GM19328 (cell line): ENCODE results near the gene ANKMY1.

Experiments
- ATAC-seq: cut with Tn5 transposase; IDR thresholded peaks from one replicate; pipeline ENCODE4 v1.9.1; 2021; ENCODE audit warnings: mild to moderate bottlenecking, moderate library complexity; ENCODE audit not compliant: unreplicated experiment

ANKMY1 gene

GRCh38 chr2:240579771-240580614 is 22.2 kb upstream of the ANKMY1 start:
- ATAC-seq: no peak

DNA sequence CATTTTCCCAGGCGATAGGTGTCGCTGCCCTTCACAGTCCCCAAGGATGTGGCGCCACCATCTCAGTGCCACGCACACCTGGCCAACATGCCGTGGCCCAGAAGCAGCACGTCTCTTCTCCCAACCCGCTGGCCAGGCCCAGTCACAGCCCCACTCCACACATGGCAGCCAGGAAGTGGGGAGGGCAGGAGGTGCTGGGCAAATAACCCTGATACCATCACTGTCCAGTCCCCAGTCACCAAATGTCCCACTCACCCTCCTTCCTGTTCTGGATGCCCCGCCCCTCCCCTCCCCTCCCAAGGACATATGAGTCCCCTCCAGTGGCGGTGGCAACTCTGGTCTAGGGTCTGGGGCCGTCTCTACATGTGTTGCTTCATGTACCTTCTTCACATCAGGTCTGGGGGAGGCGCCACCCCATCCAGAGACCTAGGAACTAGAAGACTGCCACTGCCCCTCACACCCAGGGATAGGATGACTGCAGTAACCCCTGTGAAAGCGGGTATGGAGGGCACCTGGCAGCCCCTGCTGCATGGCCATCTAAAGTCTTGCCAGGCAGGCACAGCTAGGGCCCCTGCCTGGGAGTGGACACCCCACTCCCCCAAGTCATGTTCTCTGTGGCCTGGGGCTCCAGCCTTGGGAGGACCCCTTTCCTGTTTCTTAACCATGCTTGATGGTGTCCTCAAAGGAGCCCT is 21.4 kb upstream of the ANKMY1 start:
- ATAC-seq: no peak

DNA sequence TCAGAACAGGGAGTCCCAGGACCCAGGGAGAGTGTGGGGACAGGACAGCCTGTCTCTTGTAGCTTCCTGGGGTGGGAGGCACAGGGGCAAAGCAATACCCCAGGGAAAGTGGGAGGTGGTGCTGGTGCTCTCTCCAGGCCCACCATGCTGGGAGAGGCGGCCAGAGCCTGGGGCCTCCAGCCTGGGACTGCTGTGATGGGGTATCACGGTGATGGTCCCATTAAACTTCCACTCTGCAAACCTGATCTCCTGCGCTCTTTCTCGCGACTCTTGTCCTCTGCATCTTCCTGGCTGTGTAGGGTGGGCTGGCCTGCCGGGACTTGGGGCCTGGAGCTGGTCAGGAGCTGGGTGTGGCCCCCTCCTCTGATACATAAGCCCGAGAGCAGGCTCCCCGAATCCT is 20.7 kb upstream of the ANKMY1 start:
- no peak for ATAC-seq

DNA sequence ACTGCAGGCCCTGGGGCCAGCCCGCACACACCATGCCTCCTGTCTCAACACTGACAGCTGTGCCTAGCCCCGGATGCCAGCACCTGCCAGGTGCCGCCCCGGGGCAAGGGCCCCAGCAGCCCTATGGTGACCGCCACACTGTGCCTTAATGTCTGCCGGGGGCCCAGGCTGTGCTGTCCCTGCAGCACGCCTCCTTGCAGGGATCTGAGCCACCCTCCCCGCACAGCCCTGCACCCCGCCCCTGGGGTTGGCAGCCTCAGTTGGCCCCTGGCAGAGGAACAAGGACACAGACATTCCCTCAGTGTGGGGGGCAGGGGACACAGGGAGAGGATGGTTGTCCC is 20.3 kb upstream of the ANKMY1 start:
- no peak for ATAC-seq

DNA sequence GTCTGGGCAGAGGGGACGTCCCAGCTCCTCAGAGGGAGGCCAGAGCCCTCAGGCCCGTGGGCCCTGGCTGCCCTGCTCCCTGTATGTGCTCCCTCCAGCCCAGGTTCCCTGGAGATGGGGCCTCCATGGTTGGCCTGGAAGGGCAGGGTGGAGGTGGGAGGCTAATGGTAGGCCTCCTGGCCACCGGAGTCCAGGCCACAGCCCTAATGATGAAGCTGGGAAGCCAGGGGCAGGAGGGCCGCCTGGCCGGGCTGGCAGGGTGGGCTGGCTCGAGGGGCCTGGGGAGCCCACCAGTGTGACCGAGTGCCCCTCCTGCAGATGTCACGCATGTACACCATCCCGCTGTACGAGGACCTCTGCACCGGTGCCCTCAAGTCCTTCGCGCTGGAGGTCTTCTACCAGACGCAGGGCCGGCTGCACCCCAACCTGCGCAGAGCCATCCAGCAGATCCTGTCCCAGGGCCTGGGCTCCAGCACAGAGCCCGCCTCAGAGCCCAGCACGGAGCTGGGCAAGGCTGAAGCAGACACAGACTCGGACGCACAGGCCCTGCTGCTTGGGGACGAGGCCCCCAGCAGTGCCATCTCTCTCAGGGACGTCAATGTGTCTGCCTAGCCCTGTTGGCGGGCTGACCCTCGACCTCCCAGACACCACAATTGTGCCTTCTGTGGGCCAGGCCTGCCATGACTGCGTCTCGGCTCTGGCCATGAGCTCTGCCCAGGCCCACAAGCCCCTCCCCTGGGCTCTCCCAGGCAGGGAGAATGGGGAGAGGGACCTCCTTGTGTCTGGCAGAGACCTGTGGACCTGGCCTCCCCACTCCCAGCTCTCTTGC is 19.7 kb upstream of the ANKMY1 start:
- no peak for ATAC-seq

DNA sequence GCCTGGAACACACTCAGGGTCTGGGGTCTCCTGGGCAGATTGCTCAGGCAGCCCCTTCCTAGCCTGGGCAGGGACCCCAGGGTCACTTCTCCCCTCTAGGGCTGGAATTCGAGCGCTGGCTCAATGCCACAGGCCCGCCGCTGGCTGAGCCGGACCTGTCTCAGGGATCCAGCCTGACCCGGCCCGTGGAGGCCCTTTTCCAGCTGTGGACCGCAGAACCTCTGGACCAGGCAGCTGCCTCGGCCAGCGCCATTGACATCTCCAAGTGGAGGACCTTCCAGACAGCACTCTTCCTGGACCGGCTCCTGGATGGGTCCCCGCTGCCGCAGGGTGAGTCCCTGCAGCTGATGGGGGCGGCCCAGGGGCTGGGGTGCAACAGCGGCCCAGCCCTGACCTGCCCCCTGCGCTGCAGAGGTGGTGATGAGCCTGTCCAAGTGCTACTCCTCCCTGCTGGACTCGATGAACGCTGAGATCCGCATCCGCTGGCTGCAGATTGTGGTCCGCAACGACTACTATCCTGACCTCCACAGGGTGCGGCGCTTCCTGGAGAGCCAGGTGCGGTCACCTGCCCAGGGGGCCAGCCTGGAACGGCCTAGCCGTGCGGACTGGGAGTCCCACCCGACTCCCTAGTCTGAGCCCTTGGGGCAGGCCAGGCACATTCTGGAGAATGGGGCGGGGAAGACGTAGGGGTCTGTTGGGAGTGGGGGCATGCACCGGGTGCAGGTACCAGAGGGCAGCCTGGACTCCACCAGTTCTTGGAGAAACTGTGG is 18.8 kb upstream of the ANKMY1 start:
- ATAC-seq: no peak

DNA sequence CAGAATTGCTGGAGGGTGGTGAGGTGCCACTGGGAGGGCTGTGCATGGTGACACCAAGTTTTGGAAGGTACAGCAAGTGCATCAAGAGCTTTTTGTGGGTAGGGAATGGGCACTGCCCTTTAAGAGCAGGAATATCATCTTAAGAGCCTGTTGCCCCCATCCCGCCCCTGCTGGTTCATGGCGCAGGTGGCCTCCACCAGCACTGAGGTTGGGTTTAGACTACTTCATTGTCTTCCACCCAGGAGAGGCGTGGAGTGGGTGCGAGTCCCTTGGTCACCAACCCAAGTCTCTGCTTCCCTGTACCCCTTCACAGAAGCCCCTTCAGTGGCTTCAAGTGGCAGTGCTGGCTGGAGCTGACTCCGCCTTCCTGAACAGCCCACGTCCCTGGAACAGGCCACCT is 18.2 kb upstream of the ANKMY1 start:
- no peak for ATAC-seq

- no peak for ATAC-seq
These were observed 17.5 kb upstream of the ANKMY1 start for GRCh38 chr2:240575101-240575965.

DNA sequence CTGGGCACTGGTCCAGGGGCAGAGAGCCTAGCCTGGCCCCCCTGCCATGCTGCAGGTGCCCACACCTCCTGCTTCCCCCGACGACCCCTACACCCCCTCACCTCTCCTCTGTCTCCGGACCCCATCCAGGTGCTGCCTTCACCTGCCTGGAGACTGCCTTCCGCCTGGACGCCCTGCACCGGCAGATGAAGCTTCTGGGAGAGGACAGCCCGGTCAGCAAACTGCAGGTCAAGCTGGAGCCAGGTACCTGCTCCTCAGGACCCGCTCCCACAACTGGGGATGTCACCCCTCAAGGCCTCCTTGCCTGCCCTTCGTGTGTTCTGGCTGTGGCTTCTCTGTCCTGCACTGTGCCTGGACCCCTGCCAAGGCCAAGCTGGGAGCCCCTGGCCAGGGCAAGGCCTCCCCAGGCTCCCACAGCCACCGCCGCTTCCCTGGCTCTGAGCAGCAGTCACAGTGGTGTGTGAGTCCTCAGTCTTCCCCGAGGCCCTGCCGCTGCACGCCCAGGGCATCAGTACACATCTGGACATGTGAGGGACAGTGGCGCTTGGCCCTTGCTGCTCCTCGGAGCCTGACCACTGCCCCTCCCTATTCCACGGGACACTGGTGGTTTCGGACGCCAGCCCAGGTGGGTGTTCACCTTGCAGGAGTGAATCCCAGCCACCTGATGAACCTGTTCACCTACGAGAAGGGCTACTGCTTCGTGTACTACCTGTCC is 16.8 kb upstream of the ANKMY1 start:
- no peak for ATAC-seq

GRCh38 chr2:240573516-240574385 is 16.0 kb upstream of the ANKMY1 start:
- ATAC-seq: no peak

GRCh38 chr2:240573071-240573515 is 15.3 kb upstream of the ANKMY1 start:
- no peak for ATAC-seq

DNA sequence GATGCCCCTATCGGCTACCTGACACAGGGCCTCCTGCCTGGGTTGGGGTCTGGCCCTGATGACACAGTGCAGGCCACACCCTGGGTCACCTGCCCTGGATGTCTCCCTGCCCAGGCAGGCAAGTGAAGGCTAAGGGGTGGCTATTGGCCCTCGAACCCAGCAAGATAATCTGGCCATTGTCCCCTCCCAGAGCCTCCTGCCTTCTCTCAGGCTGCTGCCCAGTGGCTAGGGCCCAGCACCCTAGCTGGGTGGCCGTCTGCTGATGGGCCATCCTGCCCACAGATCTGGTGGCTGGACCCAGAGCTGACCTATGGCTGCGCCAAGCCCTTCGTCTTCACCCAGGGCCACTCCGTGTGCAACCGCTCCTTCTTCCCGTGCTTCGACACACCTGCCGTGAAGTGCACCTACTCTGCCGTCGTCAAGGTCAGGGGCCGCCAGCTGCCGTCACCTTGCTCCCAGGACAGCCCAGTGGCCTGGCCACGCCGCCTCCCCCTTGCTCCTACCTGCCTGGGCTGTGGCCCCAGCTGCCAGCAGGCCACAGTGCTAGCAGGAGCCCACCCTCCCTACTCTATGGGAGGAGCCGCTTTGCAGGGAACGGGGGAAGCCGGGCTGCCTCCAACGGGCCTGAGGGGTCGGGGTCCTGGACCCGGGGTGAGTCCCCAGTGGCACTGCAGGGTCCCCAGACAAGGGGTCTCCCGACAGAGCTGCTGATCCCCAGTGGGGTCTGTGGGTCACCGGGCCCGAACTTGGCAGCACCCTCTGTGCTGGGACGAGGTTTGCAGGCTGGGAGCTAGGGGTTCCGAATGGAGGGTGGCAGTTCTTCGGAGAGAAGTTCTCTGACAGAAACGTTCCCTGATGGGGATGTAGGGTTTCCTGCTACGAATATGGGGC is 14.6 kb upstream of the ANKMY1 start:
- no peak for ATAC-seq

DNA sequence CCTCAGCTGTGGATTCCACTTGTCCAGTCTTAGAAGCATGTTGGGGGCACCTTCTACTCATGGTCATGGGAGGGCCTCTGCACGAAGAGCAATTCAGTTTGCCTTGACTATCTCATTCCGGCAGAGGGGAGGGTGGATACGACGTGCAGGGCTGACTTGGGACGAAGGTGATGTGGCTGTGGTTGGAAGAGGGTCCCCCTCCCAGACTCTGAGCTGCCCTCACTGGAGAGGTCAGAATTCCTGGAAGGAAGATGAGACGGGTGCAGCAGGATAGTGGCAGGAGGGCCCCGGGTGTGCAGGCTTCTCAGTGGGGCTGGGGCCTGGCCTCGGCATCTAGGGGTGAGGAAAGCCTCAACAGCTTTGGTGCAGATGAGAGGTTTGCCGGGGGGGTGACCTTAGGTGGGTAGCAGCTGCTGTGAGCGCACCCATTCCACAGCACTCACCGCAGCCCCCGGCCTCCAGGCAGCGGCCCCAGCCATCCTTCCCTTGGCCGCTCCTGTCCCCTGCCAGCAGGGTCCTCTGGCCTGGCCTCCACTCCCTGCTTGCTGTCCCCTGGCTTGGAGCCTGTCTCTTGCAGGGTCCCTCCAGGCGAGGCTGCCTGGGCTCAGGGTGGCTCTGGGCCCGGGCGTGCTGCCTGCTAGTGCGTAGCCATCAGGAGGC is 13.7 kb upstream of the ANKMY1 start:
- no peak for ATAC-seq

- no peak for ATAC-seq
These were observed 12.9 kb upstream of the ANKMY1 start for GRCh38 chr2:240570531-240571313.

- no peak for ATAC-seq
These were observed 12.3 kb upstream of the ANKMY1 start for GRCh38 chr2:240569998-240570530.

GRCh38 chr2:240569523-240569997 is 11.8 kb upstream of the ANKMY1 start:
- no peak for ATAC-seq
